ENCODE measurements around the gene LHFPL3.

The LHFPL3 gene

GRCh38 chr7:104839842-104840241, 511.4 kb downstream of the LHFPL3 start:
- Histone ChIP-seq H3K9me2 (replicated peaks; ENCODE audit: control insufficient read depth, low read length) (no peaks in the 10 kb centered on the region), H3K9me3 (ENCODE audit: control insufficient read depth, insufficient read depth, low read length) (no peaks in the 10 kb centered on the region), H3K27ac (ENCODE audit: low read depth, low read length) (no peak overlapping the region), H4K20me1 (ENCODE audit: control insufficient read depth, insufficient read depth, low read depth, low read length) (no peaks in the 10 kb centered on the region), H3K4me1 (ENCODE audit: control insufficient read depth, low read length) (no peaks in the 10 kb centered on the region), H3K79me2 (ENCODE audit: control insufficient read depth, low read length) (no peaks in the 10 kb centered on the region), H3K4me3 (ENCODE audit: low read length) (no peak overlapping the region), H3F3A (ENCODE audit: control insufficient read depth, insufficient read depth) (no peaks in the 10 kb centered on the region), H3K36me3 (ENCODE audit: control insufficient read depth, low read length) (no peaks in the 10 kb centered on the region), H3K27me3 (ENCODE audit: control insufficient read depth, low read length) (peaks cover 11% of the 10 kb centered on the region; the same call in 1 of the 2 replicates), H3K4me2 (ENCODE audit: low read length) (no peak overlapping the region)
- no peak for TF ChIP-seq EZH2phosphoT487 (IDR thresholded peaks at IDR 0.05; ENCODE audit: borderline replicate concordance, low read length)
- TF ChIP-seq, protein P1, sequence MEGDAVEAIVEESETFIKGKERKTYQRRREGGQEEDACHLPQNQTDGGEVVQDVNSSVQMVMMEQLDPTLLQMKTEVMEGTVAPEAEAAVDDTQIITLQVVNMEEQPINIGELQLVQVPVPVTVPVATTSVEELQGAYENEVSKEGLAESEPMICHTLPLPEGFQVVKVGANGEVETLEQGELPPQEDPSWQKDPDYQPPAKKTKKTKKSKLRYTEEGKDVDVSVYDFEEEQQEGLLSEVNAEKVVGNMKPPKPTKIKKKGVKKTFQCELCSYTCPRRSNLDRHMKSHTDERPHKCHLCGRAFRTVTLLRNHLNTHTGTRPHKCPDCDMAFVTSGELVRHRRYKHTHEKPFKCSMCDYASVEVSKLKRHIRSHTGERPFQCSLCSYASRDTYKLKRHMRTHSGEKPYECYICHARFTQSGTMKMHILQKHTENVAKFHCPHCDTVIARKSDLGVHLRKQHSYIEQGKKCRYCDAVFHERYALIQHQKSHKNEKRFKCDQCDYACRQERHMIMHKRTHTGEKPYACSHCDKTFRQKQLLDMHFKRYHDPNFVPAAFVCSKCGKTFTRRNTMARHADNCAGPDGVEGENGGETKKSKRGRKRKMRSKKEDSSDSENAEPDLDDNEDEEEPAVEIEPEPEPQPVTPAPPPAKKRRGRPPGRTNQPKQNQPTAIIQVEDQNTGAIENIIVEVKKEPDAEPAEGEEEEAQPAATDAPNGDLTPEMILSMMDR (IDR thresholded peaks at IDR 0.05; ENCODE audit: low read depth, low read length, poor library complexity, severe bottlenecking): no peak

- TF ChIP-seq, protein P1 (IDR thresholded peaks at IDR 0.05; ENCODE audit: low read depth, low read length, poor library complexity, severe bottlenecking): no peak
- no peak for TF ChIP-seq EZH2phosphoT487 (IDR thresholded peaks at IDR 0.05; ENCODE audit: borderline replicate concordance, low read length)
- no peaks in the 10 kb centered on the region for H3K4me1 ChIP-seq (ENCODE audit: control insufficient read depth, low read length)
- H3K9me2 ChIP-seq (replicated peaks; ENCODE audit: control insufficient read depth, low read length): no peaks in the 10 kb centered on the region
- H3K27me3 ChIP-seq (ENCODE audit: control insufficient read depth, low read length): peaks cover 18% of the 10 kb centered on the region
- H3K27ac ChIP-seq (ENCODE audit: low read depth, low read length): no peak overlapping the region
- H3K4me3 ChIP-seq (ENCODE audit: low read length): no peak overlapping the region
- H4K20me1 ChIP-seq (ENCODE audit: control insufficient read depth, insufficient read depth, low read depth, low read length): no peaks in the 10 kb centered on the region
- no peaks in the 10 kb centered on the region for H3F3A ChIP-seq (ENCODE audit: control insufficient read depth, insufficient read depth)
- H3K36me3 ChIP-seq (ENCODE audit: control insufficient read depth, low read length): no peaks in the 10 kb centered on the region
- H3K4me2 ChIP-seq (ENCODE audit: low read length): no peak overlapping the region
- no peaks in the 10 kb centered on the region for H3K79me2 ChIP-seq (ENCODE audit: control insufficient read depth, low read length)
- no peaks in the 10 kb centered on the region for H3K9me3 ChIP-seq (ENCODE audit: control insufficient read depth, insufficient read depth, low read length)
Measured at GRCh38 chr7:104841798-104842197, 513.4 kb downstream of the LHFPL3 start.

DNA sequence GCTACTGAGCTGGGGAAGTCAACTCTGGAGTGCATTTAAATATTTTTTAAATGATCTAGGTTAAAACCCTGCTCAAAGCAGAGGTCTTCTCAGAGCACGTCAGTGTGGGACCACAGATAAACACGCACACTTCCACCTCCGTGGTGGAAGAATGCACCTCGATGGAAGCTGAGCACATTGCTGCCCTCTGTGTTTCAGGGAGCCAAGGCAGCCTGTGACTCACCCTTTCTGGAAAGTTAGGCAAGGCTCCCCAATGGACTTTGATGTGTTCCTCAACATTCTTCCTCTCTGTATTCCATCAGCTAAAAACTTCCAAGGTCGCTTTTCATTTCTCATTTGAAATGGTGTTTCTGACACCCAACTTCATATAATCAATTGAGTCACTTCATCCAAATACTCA, 514.8 kb downstream of the LHFPL3 start:
- H3K4me1 ChIP-seq (ENCODE audit: control insufficient read depth, low read length): no peaks in the 10 kb centered on the region

More for the DNA sequence above, 514.8 kb downstream of the LHFPL3 start:
- no peak for TF ChIP-seq EZH2phosphoT487 (IDR thresholded peaks at IDR 0.05; ENCODE audit: borderline replicate concordance, low read length)
- TF ChIP-seq, protein P1 (IDR thresholded peaks at IDR 0.05; ENCODE audit: low read depth, low read length, poor library complexity, severe bottlenecking): no peak
- no peaks in the 10 kb centered on the region for H3F3A ChIP-seq (ENCODE audit: control insufficient read depth, insufficient read depth)
- no peaks in the 10 kb centered on the region for H3K79me2 ChIP-seq (ENCODE audit: control insufficient read depth, low read length)
- no peaks in the 10 kb centered on the region for H3K9me2 ChIP-seq (replicated peaks; ENCODE audit: control insufficient read depth, low read length)
- H3K4me2 ChIP-seq (ENCODE audit: low read length): no peak overlapping the region
- H3K27me3 ChIP-seq (ENCODE audit: control insufficient read depth, low read length): peaks cover 26% of the 10 kb centered on the region
- no peak overlapping the region for H3K4me3 ChIP-seq (ENCODE audit: low read length)
- no peak overlapping the region for H3K27ac ChIP-seq (ENCODE audit: low read depth, low read length)
- no peaks in the 10 kb centered on the region for H4K20me1 ChIP-seq (ENCODE audit: control insufficient read depth, insufficient read depth, low read depth, low read length)
- no peaks in the 10 kb centered on the region for H3K36me3 ChIP-seq (ENCODE audit: control insufficient read depth, low read length)
- no peaks in the 10 kb centered on the region for H3K9me3 ChIP-seq (ENCODE audit: control insufficient read depth, insufficient read depth, low read length)
